Panc1 (cell line): Measurements from ENCODE around the gene HHIP. TPM values are rescaled to one million over a fixed set of nuclear protein-coding genes. Genes with fewer than 3 reads are reported as not detected.

Experiments used
- ATAC-seq: fragments of 200-7000 bp; cut with Tn5 transposase; 2 replicates; pipeline ENCODE4 v1.9.1; 2020; ENCODE audit warnings: mild to moderate bottlenecking, moderate library complexity
- BruUV-seq: library from RNA; stranded (reverse); fragments of 400-500 nt; replicated peaks from 2 replicates; lab custom pipeline; 2021; lab: Mats Ljungman, UMichigan
- CTCF ChIA-PET: fragments of 300-600 bp; sonication (Branson Sonifier 250); formaldehyde crosslinking; loops from one replicate; lab custom pipeline; 2022; ENCODE audit warnings: antibody characterized with exemption; lab: Charles Lee
- POLR2A ChIA-PET: fragments of 300-600 bp; sonication (Branson Sonifier 250); formaldehyde crosslinking; loops from one replicate; lab custom pipeline; 2022; ENCODE audit warnings: antibody characterized with exemption; lab: Charles Lee
- DNase-seq: peaks from one replicate; pipeline ENCODE4 v3.0.0-alpha.2; 2010; ENCODE audit warnings: low read depth, low spot score
- H3K27ac ChIP-seq: 2 replicates; pipeline ENCODE4 v1.5.1; 2011; ENCODE audit warnings: mild to moderate bottlenecking, low read length, inconsistent platforms
- H3K27me3 ChIP-seq: fragments of 200-500 bp; sonication (Bioruptor generic); 2 replicates; pipeline ENCODE4 v1.6.0; 2014; ENCODE audit warnings: low read length, inconsistent platforms; ENCODE audit not compliant: control insufficient read depth, insufficient read depth
- H3K36me3 ChIP-seq: fragments of 200-500 bp; sonication (Bioruptor generic); 2 replicates; pipeline ENCODE4 v1.5.1; 2014; ENCODE audit warnings: inconsistent platforms, mild to moderate bottlenecking, low read length, moderate library complexity; ENCODE audit not compliant: control insufficient read depth, insufficient read depth
- H3K4me1 ChIP-seq: 2 replicates; pipeline ENCODE4 v1.5.1; 2011; ENCODE audit warnings: inconsistent platforms, mild to moderate bottlenecking, low read length, moderate library complexity; ENCODE audit not compliant: control insufficient read depth, insufficient read depth
- H3K4me3 ChIP-seq, 2 experiments: 2 replicates each; pipeline ENCODE4 v1.5.1; 2011 to 2012; ENCODE audit warnings: low read depth in 2 of 2, low read length in 2 of 2, mild to moderate bottlenecking in 2 of 2, inconsistent platforms in 1 of 2, moderate library complexity in 1 of 2
- H3K9me3 ChIP-seq: fragments of 200-500 bp; sonication (Bioruptor generic); 2 replicates; pipeline ENCODE4 v1.5.1; 2014; ENCODE audit warnings: low read depth, mild to moderate bottlenecking, inconsistent platforms, low read length, moderate library complexity; ENCODE audit not compliant: control insufficient read depth, insufficient read depth
- POLR2AphosphoS5 ChIP-seq: IDR thresholded peaks from 2 replicates; pipeline ENCODE4 v1.6.1; 2012; ENCODE audit warnings: mild to moderate bottlenecking, low read depth, low read length, moderate library complexity
- SIN3A ChIP-seq: IDR thresholded peaks from 2 replicates; pipeline ENCODE4 v1.6.1; 2012; ENCODE audit warnings: low read depth, mild to moderate bottlenecking, low read length, moderate library complexity, borderline replicate concordance; ENCODE audit not compliant: insufficient read depth
- TCF7L2 ChIP-seq: IDR thresholded peaks from 2 replicates; pipeline ENCODE4 v1.6.1; 2011; ENCODE audit warnings: mild to moderate bottlenecking, low read depth, low read length, inconsistent platforms
- in situ Hi-C: cut with HindIII; loops from 2 replicates; pipeline ENCODE4 v1.10.0; 2016; ENCODE audit warnings: low sequenced_read_pairs, low pct_unique_long_range_greater_than_20kb
- intact Hi-C: fragments of 100-400 bp; cut with micrococcal nuclease; formaldehyde crosslinking; loops from one replicate; pipeline ENCODE4 v1.10.0; 2022; ENCODE audit not compliant: unreplicated experiment
- total RNA-seq: library from RNA; stranded (reverse); gene quantifications from one replicate; pipeline ENCODE4 v1.2.1, GENCODE V29; 2021; ENCODE audit not compliant: unreplicated experiment
- TF ChIP-seq, protein P1 (sequence below): fragments of 450-650 bp; IDR thresholded peaks from 2 replicates; pipeline ENCODE4 v1.5.1; 2017; ENCODE audit warnings: mild to moderate bottlenecking
- TF ChIP-seq, protein P2 (sequence below), 2 experiments: IDR thresholded peaks; 2 replicates each; pipeline ENCODE4 v1.6.1; 2011 to 2012; ENCODE audit warnings: low read depth in 2 of 2, control low read depth in 1 of 2, low read length in 1 of 2, mild to moderate bottlenecking in 1 of 2, moderate library complexity in 1 of 2; ENCODE audit not compliant: insufficient read depth in 1 of 2

Gene HHIP
- total RNA-seq, 1 experiment from 2014 or later: 0.08 TPM

DNA sequence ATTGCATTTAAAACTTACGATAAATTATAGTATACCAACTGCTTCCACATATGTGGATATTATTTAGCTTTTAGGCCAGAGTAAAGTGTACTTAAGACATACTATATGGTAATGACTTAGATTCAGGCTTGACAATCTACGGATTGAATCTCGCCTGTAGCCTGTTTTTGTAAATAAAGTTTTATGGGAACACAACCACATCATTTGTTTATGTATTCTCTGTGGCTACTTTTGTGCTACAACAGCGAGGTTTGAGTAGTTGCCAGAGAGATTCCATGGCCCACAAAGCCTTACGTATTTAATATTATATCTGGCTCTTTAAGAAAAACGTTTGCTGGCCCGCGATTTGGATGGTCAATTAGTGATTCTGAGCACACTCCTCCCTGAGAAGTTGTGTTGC, 37.6 kb downstream of the HHIP start:
- ChIA-PET POLR2A (no interaction called here), CTCF (no interaction called here)
- no peak for ATAC-seq
- TF ChIP-seq POLR2AphosphoS5 (no peak), SIN3A (no peak), TCF7L2 (no peak)
- TF ChIP-seq, protein P1, sequence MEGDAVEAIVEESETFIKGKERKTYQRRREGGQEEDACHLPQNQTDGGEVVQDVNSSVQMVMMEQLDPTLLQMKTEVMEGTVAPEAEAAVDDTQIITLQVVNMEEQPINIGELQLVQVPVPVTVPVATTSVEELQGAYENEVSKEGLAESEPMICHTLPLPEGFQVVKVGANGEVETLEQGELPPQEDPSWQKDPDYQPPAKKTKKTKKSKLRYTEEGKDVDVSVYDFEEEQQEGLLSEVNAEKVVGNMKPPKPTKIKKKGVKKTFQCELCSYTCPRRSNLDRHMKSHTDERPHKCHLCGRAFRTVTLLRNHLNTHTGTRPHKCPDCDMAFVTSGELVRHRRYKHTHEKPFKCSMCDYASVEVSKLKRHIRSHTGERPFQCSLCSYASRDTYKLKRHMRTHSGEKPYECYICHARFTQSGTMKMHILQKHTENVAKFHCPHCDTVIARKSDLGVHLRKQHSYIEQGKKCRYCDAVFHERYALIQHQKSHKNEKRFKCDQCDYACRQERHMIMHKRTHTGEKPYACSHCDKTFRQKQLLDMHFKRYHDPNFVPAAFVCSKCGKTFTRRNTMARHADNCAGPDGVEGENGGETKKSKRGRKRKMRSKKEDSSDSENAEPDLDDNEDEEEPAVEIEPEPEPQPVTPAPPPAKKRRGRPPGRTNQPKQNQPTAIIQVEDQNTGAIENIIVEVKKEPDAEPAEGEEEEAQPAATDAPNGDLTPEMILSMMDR: no peak
- TF ChIP-seq, protein P2, sequence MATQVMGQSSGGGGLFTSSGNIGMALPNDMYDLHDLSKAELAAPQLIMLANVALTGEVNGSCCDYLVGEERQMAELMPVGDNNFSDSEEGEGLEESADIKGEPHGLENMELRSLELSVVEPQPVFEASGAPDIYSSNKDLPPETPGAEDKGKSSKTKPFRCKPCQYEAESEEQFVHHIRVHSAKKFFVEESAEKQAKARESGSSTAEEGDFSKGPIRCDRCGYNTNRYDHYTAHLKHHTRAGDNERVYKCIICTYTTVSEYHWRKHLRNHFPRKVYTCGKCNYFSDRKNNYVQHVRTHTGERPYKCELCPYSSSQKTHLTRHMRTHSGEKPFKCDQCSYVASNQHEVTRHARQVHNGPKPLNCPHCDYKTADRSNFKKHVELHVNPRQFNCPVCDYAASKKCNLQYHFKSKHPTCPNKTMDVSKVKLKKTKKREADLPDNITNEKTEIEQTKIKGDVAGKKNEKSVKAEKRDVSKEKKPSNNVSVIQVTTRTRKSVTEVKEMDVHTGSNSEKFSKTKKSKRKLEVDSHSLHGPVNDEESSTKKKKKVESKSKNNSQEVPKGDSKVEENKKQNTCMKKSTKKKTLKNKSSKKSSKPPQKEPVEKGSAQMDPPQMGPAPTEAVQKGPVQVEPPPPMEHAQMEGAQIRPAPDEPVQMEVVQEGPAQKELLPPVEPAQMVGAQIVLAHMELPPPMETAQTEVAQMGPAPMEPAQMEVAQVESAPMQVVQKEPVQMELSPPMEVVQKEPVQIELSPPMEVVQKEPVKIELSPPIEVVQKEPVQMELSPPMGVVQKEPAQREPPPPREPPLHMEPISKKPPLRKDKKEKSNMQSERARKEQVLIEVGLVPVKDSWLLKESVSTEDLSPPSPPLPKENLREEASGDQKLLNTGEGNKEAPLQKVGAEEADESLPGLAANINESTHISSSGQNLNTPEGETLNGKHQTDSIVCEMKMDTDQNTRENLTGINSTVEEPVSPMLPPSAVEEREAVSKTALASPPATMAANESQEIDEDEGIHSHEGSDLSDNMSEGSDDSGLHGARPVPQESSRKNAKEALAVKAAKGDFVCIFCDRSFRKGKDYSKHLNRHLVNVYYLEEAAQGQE (IDR thresholded peaks at IDR 0.05; ENCODE audit: insufficient read depth in 1 of 2, low read depth in 2 of 2, low read length in 1 of 2): no peak
- Histone ChIP-seq H3K4me1 (no peaks in the 10 kb centered on the region), H3K27me3 (no peaks in the 10 kb centered on the region), H3K36me3 (no peaks in the 10 kb centered on the region), H3K9me3 (no peaks in the 10 kb centered on the region), H3K4me3 (no peak overlapping the region), H3K27ac (no peak overlapping the region)
- BruUV-seq: no TSS peak
- DNase-seq: no peak
- intact Hi-C loops (no loop called here), in situ Hi-C loops (no loop called here)

- in situ Hi-C loops (no loop called here), intact Hi-C loops (no loop called here)
- Histone ChIP-seq H3K27ac (no peak overlapping the region), H3K4me3 (no peak overlapping the region), H3K4me1 (no peaks in the 10 kb centered on the region), H3K27me3 (no peaks in the 10 kb centered on the region), H3K9me3 (no peaks in the 10 kb centered on the region), H3K36me3 (no peaks in the 10 kb centered on the region)
- POLR2A ChIA-PET: no interaction called here
- TF ChIP-seq, protein P2 (IDR thresholded peaks at IDR 0.05; ENCODE audit: insufficient read depth in 1 of 2, low read depth in 2 of 2, low read length in 1 of 2): no peak
- TF ChIP-seq SIN3A: no peak
- TF ChIP-seq POLR2AphosphoS5: no peak
- TF ChIP-seq, protein P1: no peak
- TF ChIP-seq TCF7L2: no peak
- no peak for DNase-seq
- no peak for ATAC-seq
- no TSS peak for BruUV-seq
- CTCF ChIA-PET: no interaction called here
Observed at GRCh38 chr4:144685911-144686310, 40.0 kb downstream of the HHIP start.
